Suprapubic skin (tissue), 4 donors: Measurements from ENCODE around the gene RPA1.

ENCODE experiments used
- EP300 ChIP-seq: sonication (generic); formaldehyde crosslinking; IDR thresholded peaks from one replicate; pipeline ENCODE4 v1.6.1; 2017; ENCODE audit warnings: antibody characterized with exemption
- POLR2AphosphoS5 ChIP-seq, 3 donors: sonication (generic); formaldehyde crosslinking; IDR thresholded peaks; one replicate each; pipeline ENCODE4 v1.6.1; 2017; ENCODE audit warnings: antibody characterized with exemption in 3 of 3
- TF ChIP-seq, protein P1 (sequence below), 2 donors: fragments of 200-600 bp in 1 of 2; fragments of 450-650 bp in 1 of 2; sonication (generic) in 1 of 2; IDR thresholded peaks; one replicate each; pipeline ENCODE4 v1.5.1; 2016 to 2019; ENCODE audit warnings: antibody characterized with exemption in 2 of 2, mild to moderate bottlenecking in 1 of 2, moderate library complexity in 1 of 2

DNA sequence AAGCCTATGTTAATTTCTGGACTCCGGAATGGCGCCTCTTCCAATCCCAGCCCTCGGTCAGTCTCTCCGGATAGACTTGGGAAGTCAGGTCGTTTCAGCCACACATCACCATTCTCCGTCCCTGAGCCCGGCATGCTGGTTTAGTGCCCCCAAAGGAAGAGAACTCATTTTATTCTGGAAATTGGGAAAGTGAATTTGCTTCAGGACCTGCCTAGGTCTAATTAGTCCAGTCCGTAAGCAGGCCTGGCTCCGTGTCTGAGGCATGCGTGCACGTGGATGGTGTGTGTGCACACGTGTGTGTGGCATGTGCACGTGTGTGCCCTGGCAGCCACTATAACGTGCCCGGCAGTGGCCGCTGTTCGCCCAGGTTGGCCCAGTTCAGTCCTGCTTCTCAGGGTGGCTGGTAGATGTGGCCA lies 77.4 kb downstream of the RPA1 start:
- TF ChIP-seq, protein P1, sequence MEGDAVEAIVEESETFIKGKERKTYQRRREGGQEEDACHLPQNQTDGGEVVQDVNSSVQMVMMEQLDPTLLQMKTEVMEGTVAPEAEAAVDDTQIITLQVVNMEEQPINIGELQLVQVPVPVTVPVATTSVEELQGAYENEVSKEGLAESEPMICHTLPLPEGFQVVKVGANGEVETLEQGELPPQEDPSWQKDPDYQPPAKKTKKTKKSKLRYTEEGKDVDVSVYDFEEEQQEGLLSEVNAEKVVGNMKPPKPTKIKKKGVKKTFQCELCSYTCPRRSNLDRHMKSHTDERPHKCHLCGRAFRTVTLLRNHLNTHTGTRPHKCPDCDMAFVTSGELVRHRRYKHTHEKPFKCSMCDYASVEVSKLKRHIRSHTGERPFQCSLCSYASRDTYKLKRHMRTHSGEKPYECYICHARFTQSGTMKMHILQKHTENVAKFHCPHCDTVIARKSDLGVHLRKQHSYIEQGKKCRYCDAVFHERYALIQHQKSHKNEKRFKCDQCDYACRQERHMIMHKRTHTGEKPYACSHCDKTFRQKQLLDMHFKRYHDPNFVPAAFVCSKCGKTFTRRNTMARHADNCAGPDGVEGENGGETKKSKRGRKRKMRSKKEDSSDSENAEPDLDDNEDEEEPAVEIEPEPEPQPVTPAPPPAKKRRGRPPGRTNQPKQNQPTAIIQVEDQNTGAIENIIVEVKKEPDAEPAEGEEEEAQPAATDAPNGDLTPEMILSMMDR (IDR thresholded peaks at IDR 0.05): no peak
- TF ChIP-seq POLR2AphosphoS5 (IDR thresholded peaks at IDR 0.05) (no peak), EP300 (no peak)
